Measurements from ENCODE around the gene ETV5.

ETV5 gene

GRCh38 chr3:186124592-186124991 is 15.7 kb upstream of the ETV5 start:
- H3K4me3 ChIP-seq (ENCODE audit: low read depth, low read length): no peak overlapping the region
- DNase-seq (ENCODE audit: low read depth): no peak
- TF ChIP-seq CTCF (IDR thresholded peaks at IDR 0.05; ENCODE audit: insufficient read depth, low read depth, low read length, missing control alignments): no peak

- no peak for DNase-seq (ENCODE audit: low read depth)
- TF ChIP-seq CTCF (IDR thresholded peaks at IDR 0.05; ENCODE audit: insufficient read depth, low read depth, low read length, missing control alignments): no peak
Observed at GRCh38 chr3:186123012-186123411, 14.1 kb upstream of the ETV5 start.

GRCh38 chr3:186121968-186122367 is 13.1 kb upstream of the ETV5 start:
- TF ChIP-seq CTCF (IDR thresholded peaks at IDR 0.05; ENCODE audit: insufficient read depth, low read depth, low read length, missing control alignments): no peak
- no peak for DNase-seq (ENCODE audit: low read depth)
- no peak overlapping the region for H3K4me3 ChIP-seq (ENCODE audit: low read depth, low read length)

More at GRCh38 chr3:186123012-186123411, 14.1 kb upstream of the ETV5 start:
- H3K4me3 ChIP-seq (ENCODE audit: low read depth, low read length): no peak overlapping the region

- DNase-seq (ENCODE audit: low read depth): no peak
- H3K4me3 ChIP-seq (ENCODE audit: low read depth, low read length): no peak overlapping the region
- TF ChIP-seq CTCF (IDR thresholded peaks at IDR 0.05; ENCODE audit: insufficient read depth, low read depth, low read length, missing control alignments): no peak
Observed at GRCh38 chr3:186121278-186121677, 12.4 kb upstream of the ETV5 start.

- H3K4me3 ChIP-seq (ENCODE audit: low read depth, low read length): no peak overlapping the region
- DNase-seq (ENCODE audit: low read depth): no peak
- no peak for TF ChIP-seq CTCF (IDR thresholded peaks at IDR 0.05; ENCODE audit: insufficient read depth, low read depth, low read length, missing control alignments)
Observed at GRCh38 chr3:186119499-186119898, 10.6 kb upstream of the ETV5 start.

- no peak for TF ChIP-seq CTCF (IDR thresholded peaks at IDR 0.05; ENCODE audit: insufficient read depth, low read depth, low read length, missing control alignments)
- DNase-seq (ENCODE audit: low read depth): peak; percentile 19
- H3K4me3 ChIP-seq (ENCODE audit: low read depth, low read length): no peak overlapping the region
Observed at GRCh38 chr3:186118692-186119091, 9.8 kb upstream of the ETV5 start.

- TF ChIP-seq CTCF (IDR thresholded peaks at IDR 0.05; ENCODE audit: insufficient read depth, low read depth, low read length, missing control alignments): no peak
- DNase-seq (ENCODE audit: low read depth): no peak
- no peak overlapping the region for H3K4me3 ChIP-seq (ENCODE audit: low read depth, low read length)
Observed at GRCh38 chr3:186117521-186118134, 8.7 kb upstream of the ETV5 start.
